ENCODE measurements around the gene NTRK3. TPM values are rescaled to one million over a fixed set of nuclear protein-coding genes. Genes with fewer than 3 reads are reported as not detected.

NTRK3 gene
- total and polyA plus RNA-seq, 2 of the 8 experiments (the other 6 are each of a cell fraction or from before 2014, with no cell fraction given) = 4.5 to 6.8 TPM

- no peak for TF ChIP-seq CHD7 (IDR thresholded peaks at IDR 0.05; ENCODE audit: insufficient replicate concordance, low read length)
- TF ChIP-seq POU5F1 (IDR thresholded peaks at IDR 0.05; ENCODE audit: low read depth, low read length) = no peak
- TF ChIP-seq ATF2 (IDR thresholded peaks at IDR 0.05; ENCODE audit: low read length) = no peak
- no peak for TF ChIP-seq SUZ12 (IDR thresholded peaks at IDR 0.05; ENCODE audit: low read length)
- TF ChIP-seq SAP30 (IDR thresholded peaks at IDR 0.05; ENCODE audit: insufficient read depth, insufficient replicate concordance, low read length) = no peak
- TF ChIP-seq MAX (IDR thresholded peaks at IDR 0.05) = no peak
- no peak for TF ChIP-seq YY1 (IDR thresholded peaks at IDR 0.05; ENCODE audit: low read depth, low read length)
- no peak for TF ChIP-seq TAF7 (optimal IDR thresholded peaks at IDR 0.05; ENCODE audit: borderline replicate concordance, low read depth, low read length)
- TF ChIP-seq ATF3 (IDR thresholded peaks at IDR 0.05; ENCODE audit: insufficient read depth, low read depth, low read length) = no peak
These were observed 32.1 kb upstream of the NTRK3 start (continued) for GRCh38 chr15:88288661-88289060.
